ENCODE data around the gene SPATA6L.

The SPATA6L gene

GRCh38 chr9:4666042-4666699, at the start of gene SPATA6L:
Gene SPATA6L (minus strand): TSS chr9:4666480. CDS start chr9:4666250, 230 bp downstream.
- Histone ChIP-seq H3K36me3 (ENCODE audit: insufficient read depth, low read length) (no peaks in the 10 kb centered on the region), H2AFZ (ENCODE audit: low read depth, low read length) (no peak within 1 kb of the TSS), H3K9me3 (ENCODE audit: low read length) (no peaks in the 10 kb centered on the region), H3K4me1 (ENCODE audit: insufficient read depth, low read length) (peaks cover 34% of the 10 kb centered on the region), H3K4me3 (ENCODE audit: low read length) (no peak within 1 kb of the TSS), H3K27me3 (ENCODE audit: insufficient read depth, low read length) (no peaks in the 10 kb centered on the region)

GRCh38 chr9:4714266-4715016, 48.2 kb upstream of the SPATA6L start:
- no peaks in the 10 kb centered on the region for H3K4me1 ChIP-seq (ENCODE audit: insufficient read depth, low read length)
- H3K27me3 ChIP-seq (ENCODE audit: insufficient read depth, low read length) = no peaks in the 10 kb centered on the region
- peaks cover 71% of the 10 kb centered on the region for H3K36me3 ChIP-seq (ENCODE audit: insufficient read depth, low read length)
- H2AFZ ChIP-seq (ENCODE audit: low read depth, low read length) = no peak overlapping the region
- no peak overlapping the region for H3K4me3 ChIP-seq (ENCODE audit: low read length)
- H3K9me3 ChIP-seq (ENCODE audit: low read length) = no peaks in the 10 kb centered on the region

- H3K27me3 ChIP-seq (ENCODE audit: insufficient read depth, low read length) = no peaks in the 10 kb centered on the region
- H2AFZ ChIP-seq (ENCODE audit: low read depth, low read length) = no peak overlapping the region
- H3K9me3 ChIP-seq (ENCODE audit: low read length) = no peaks in the 10 kb centered on the region
- H3K4me1 ChIP-seq (ENCODE audit: insufficient read depth, low read length) = no peaks in the 10 kb centered on the region
- H3K36me3 ChIP-seq (ENCODE audit: insufficient read depth, low read length) = peaks cover 65% of the 10 kb centered on the region
- no peak overlapping the region for H3K4me3 ChIP-seq (ENCODE audit: low read length)
These were observed 47.6 kb upstream of the SPATA6L start for GRCh38 chr9:4713849-4714248.

GRCh38 chr9:4709380-4709779, 43.1 kb upstream of the SPATA6L start:
- Histone ChIP-seq H3K9me3 (ENCODE audit: low read length) (no peaks in the 10 kb centered on the region), H3K36me3 (ENCODE audit: insufficient read depth, low read length) (peaks cover 55% of the 10 kb centered on the region), H3K27me3 (ENCODE audit: insufficient read depth, low read length) (no peaks in the 10 kb centered on the region), H2AFZ (ENCODE audit: low read depth, low read length) (no peak overlapping the region), H3K4me3 (ENCODE audit: low read length) (no peak overlapping the region), H3K4me1 (ENCODE audit: insufficient read depth, low read length) (no peaks in the 10 kb centered on the region)

GRCh38 chr9:4706971-4707622, 40.8 kb upstream of the SPATA6L start:
- Histone ChIP-seq H3K4me1 (ENCODE audit: insufficient read depth, low read length) (no peaks in the 10 kb centered on the region), H3K9me3 (ENCODE audit: low read length) (no peaks in the 10 kb centered on the region), H3K36me3 (ENCODE audit: insufficient read depth, low read length) (peaks cover 60% of the 10 kb centered on the region), H3K4me3 (ENCODE audit: low read length) (no peak overlapping the region), H2AFZ (ENCODE audit: low read depth, low read length) (no peak overlapping the region), H3K27me3 (ENCODE audit: insufficient read depth, low read length) (no peaks in the 10 kb centered on the region)

GRCh38 chr9:4706021-4706420, 39.7 kb upstream of the SPATA6L start:
- Histone ChIP-seq H3K36me3 (ENCODE audit: insufficient read depth, low read length) (peaks cover 58% of the 10 kb centered on the region), H3K4me3 (ENCODE audit: low read length) (no peak overlapping the region), H3K4me1 (ENCODE audit: insufficient read depth, low read length) (no peaks in the 10 kb centered on the region), H2AFZ (ENCODE audit: low read depth, low read length) (no peak overlapping the region), H3K27me3 (ENCODE audit: insufficient read depth, low read length) (no peaks in the 10 kb centered on the region), H3K9me3 (ENCODE audit: low read length) (no peaks in the 10 kb centered on the region)

GRCh38 chr9:4704129-4704528, 37.8 kb upstream of the SPATA6L start:
- H3K9me3 ChIP-seq (ENCODE audit: low read length) = no peaks in the 10 kb centered on the region
- no peak overlapping the region for H2AFZ ChIP-seq (ENCODE audit: low read depth, low read length)
- H3K36me3 ChIP-seq (ENCODE audit: insufficient read depth, low read length) = peaks cover 62% of the 10 kb centered on the region
- H3K27me3 ChIP-seq (ENCODE audit: insufficient read depth, low read length) = no peaks in the 10 kb centered on the region
- no peaks in the 10 kb centered on the region for H3K4me1 ChIP-seq (ENCODE audit: insufficient read depth, low read length)
- no peak overlapping the region for H3K4me3 ChIP-seq (ENCODE audit: low read length)

- H3K9me3 ChIP-seq (ENCODE audit: low read length) = no peaks in the 10 kb centered on the region
- no peak overlapping the region for H3K4me3 ChIP-seq (ENCODE audit: low read length)
- peaks cover 68% of the 10 kb centered on the region for H3K36me3 ChIP-seq (ENCODE audit: insufficient read depth, low read length)
- H3K4me1 ChIP-seq (ENCODE audit: insufficient read depth, low read length) = no peaks in the 10 kb centered on the region
- H3K27me3 ChIP-seq (ENCODE audit: insufficient read depth, low read length) = no peaks in the 10 kb centered on the region
- H2AFZ ChIP-seq (ENCODE audit: low read depth, low read length) = no peak overlapping the region
These were observed 35.2 kb upstream of the SPATA6L start for GRCh38 chr9:4701526-4701925.

- no peaks in the 10 kb centered on the region for H3K9me3 ChIP-seq (ENCODE audit: low read length)
- H3K27me3 ChIP-seq (ENCODE audit: insufficient read depth, low read length) = no peaks in the 10 kb centered on the region
- no peak overlapping the region for H3K4me3 ChIP-seq (ENCODE audit: low read length)
- no peaks in the 10 kb centered on the region for H3K4me1 ChIP-seq (ENCODE audit: insufficient read depth, low read length)
- H3K36me3 ChIP-seq (ENCODE audit: insufficient read depth, low read length) = peaks cover 64% of the 10 kb centered on the region
- no peak overlapping the region for H2AFZ ChIP-seq (ENCODE audit: low read depth, low read length)
These were observed 34.7 kb upstream of the SPATA6L start for GRCh38 chr9:4700932-4701331.

- H3K4me3 ChIP-seq (ENCODE audit: low read length) = no peak overlapping the region
- H3K27me3 ChIP-seq (ENCODE audit: insufficient read depth, low read length) = no peaks in the 10 kb centered on the region
- H3K4me1 ChIP-seq (ENCODE audit: insufficient read depth, low read length) = no peaks in the 10 kb centered on the region
- H3K9me3 ChIP-seq (ENCODE audit: low read length) = no peaks in the 10 kb centered on the region
- no peak overlapping the region for H2AFZ ChIP-seq (ENCODE audit: low read depth, low read length)
- H3K36me3 ChIP-seq (ENCODE audit: insufficient read depth, low read length) = peaks cover 63% of the 10 kb centered on the region
These were observed 33.8 kb upstream of the SPATA6L start for GRCh38 chr9:4700091-4700490.

- Histone ChIP-seq H3K4me1 (ENCODE audit: insufficient read depth, low read length) (no peaks in the 10 kb centered on the region), H3K4me3 (ENCODE audit: low read length) (no peak overlapping the region), H3K9me3 (ENCODE audit: low read length) (no peaks in the 10 kb centered on the region), H3K27me3 (ENCODE audit: insufficient read depth, low read length) (no peaks in the 10 kb centered on the region), H3K36me3 (ENCODE audit: insufficient read depth, low read length) (peaks cover 23% of the 10 kb centered on the region), H2AFZ (ENCODE audit: low read depth, low read length) (no peak overlapping the region)
These were observed 25.5 kb upstream of the SPATA6L start for GRCh38 chr9:4691795-4692194.

GRCh38 chr9:4690144-4690543, 23.9 kb upstream of the SPATA6L start:
- Histone ChIP-seq H2AFZ (ENCODE audit: low read depth, low read length) (no peak overlapping the region), H3K4me3 (ENCODE audit: low read length) (no peak overlapping the region), H3K36me3 (ENCODE audit: insufficient read depth, low read length) (peaks cover 34% of the 10 kb centered on the region), H3K27me3 (ENCODE audit: insufficient read depth, low read length) (no peaks in the 10 kb centered on the region), H3K9me3 (ENCODE audit: low read length) (no peaks in the 10 kb centered on the region), H3K4me1 (ENCODE audit: insufficient read depth, low read length) (no peaks in the 10 kb centered on the region)

GRCh38 chr9:4689687-4690104, 23.4 kb upstream of the SPATA6L start:
- H3K4me3 ChIP-seq (ENCODE audit: low read length) = no peak overlapping the region
- H2AFZ ChIP-seq (ENCODE audit: low read depth, low read length) = no peak overlapping the region
- H3K4me1 ChIP-seq (ENCODE audit: insufficient read depth, low read length) = no peaks in the 10 kb centered on the region
- H3K9me3 ChIP-seq (ENCODE audit: low read length) = no peaks in the 10 kb centered on the region
- H3K36me3 ChIP-seq (ENCODE audit: insufficient read depth, low read length) = peaks cover 38% of the 10 kb centered on the region
- H3K27me3 ChIP-seq (ENCODE audit: insufficient read depth, low read length) = no peaks in the 10 kb centered on the region

All from neuron (in vitro differentiated cells).